Measurements from ENCODE around the gene SAMD4B. TPM values are rescaled to one million over a fixed set of nuclear protein-coding genes. Genes with fewer than 3 reads are reported as not detected.

SAMD4B gene, protein sequence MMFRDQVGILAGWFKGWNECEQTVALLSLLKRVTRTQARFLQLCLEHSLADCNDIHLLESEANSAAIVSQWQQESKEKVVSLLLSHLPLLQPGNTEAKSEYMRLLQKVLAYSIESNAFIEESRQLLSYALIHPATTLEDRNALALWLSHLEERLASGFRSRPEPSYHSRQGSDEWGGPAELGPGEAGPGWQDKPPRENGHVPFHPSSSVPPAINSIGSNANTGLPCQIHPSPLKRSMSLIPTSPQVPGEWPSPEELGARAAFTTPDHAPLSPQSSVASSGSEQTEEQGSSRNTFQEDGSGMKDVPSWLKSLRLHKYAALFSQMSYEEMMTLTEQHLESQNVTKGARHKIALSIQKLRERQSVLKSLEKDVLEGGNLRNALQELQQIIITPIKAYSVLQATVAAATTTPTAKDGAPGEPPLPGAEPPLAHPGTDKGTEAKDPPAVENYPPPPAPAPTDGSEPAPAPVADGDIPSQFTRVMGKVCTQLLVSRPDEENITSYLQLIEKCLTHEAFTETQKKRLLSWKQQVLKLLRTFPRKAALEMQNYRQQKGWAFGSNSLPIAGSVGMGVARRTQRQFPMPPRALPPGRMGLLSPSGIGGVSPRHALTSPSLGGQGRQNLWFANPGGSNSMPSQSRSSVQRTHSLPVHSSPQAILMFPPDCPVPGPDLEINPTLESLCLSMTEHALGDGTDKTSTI
- 100 to 1,000 TPM in 3 of 5 donors, 10 to 100 TPM in 2; 79.7 to 128 (median 117) TPM for polyA plus RNA-seq (ENCODE audit: insufficient read depth in 1 of 5, insufficient read length in 5 of 5, low replicate concordance in 1 of 5)
- long read RNA-seq, donor 1, transcript SAMD4B-204 (1 exons, 578 nt) = major isoform, 44 of 64 reads
- long read RNA-seq, donor 1, transcript SAMD4B-211 (1 exons, 2,690 nt) = minor isoform, 7 of 64 reads
- long read RNA-seq, donor 1, partial matches to known transcripts = 5 of 64 reads
- long read RNA-seq, donor 1, other reads (novel, unspliced or antisense) = 0 of 64 reads
- long read RNA-seq, donor 2, transcript SAMD4B-204 (1 exons, 578 nt) = major isoform, 7 of 57 reads
- long read RNA-seq, donor 2, partial matches to known transcripts = 37 of 57 reads
- long read RNA-seq, donor 2, other reads (novel, unspliced or antisense) = 12 of 57 reads
- long read RNA-seq, donor 3, transcript SAMD4B-211 (1 exons, 2,690 nt) = minor isoform, 7 of 38 reads
- long read RNA-seq, donor 3, transcript SAMD4B-204 (1 exons, 578 nt) = major isoform, 29 of 38 reads
- long read RNA-seq, donor 3, partial matches to known transcripts = 0 of 38 reads
- long read RNA-seq, donor 3, other reads (novel, unspliced or antisense) = 0 of 38 reads
- long read RNA-seq, donor 4, transcript SAMD4B-211 (1 exons, 2,690 nt) = minor isoform, 6 of 51 reads
- long read RNA-seq, donor 4, transcript SAMD4B-204 (1 exons, 578 nt) = major isoform, 19 of 51 reads
- long read RNA-seq, donor 4, partial matches to known transcripts = 11 of 51 reads
- long read RNA-seq, donor 4, other reads (novel, unspliced or antisense) = 12 of 51 reads
- long read RNA-seq, donor 5, transcript SAMD4B-204 (1 exons, 578 nt) = major isoform, 21 of 116 reads
- long read RNA-seq, donor 5, transcript SAMD4B-211 (1 exons, 2,690 nt) = minor isoform, 6 of 116 reads
- long read RNA-seq, donor 5, partial matches to known transcripts = 88 of 116 reads
- long read RNA-seq, donor 5, other reads (novel, unspliced or antisense) = 0 of 116 reads
- long read RNA-seq, donor 6, transcript SAMD4B-204 (1 exons, 578 nt) = major isoform, 21 of 35 reads
- long read RNA-seq, donor 6, transcript SAMD4B-211 (1 exons, 2,690 nt) = minor isoform, 10 of 35 reads
- long read RNA-seq, donor 6, partial matches to known transcripts = 0 of 35 reads
- long read RNA-seq, donor 6, other reads (novel, unspliced or antisense) = 0 of 35 reads
- long read RNA-seq, donor 7, transcript SAMD4B-204 (1 exons, 578 nt) = major isoform, 9 of 37 reads
- long read RNA-seq, donor 7, transcript SAMD4B-211 (1 exons, 2,690 nt) = major isoform, 9 of 37 reads
- long read RNA-seq, donor 7, partial matches to known transcripts = 6 of 37 reads
- long read RNA-seq, donor 7, other reads (novel, unspliced or antisense) = 7 of 37 reads
- long read RNA-seq, donor 8, transcript SAMD4B-204 (1 exons, 578 nt) = major isoform, 12 of 17 reads
- long read RNA-seq, donor 8, partial matches to known transcripts = 0 of 17 reads
- long read RNA-seq, donor 8, other reads (novel, unspliced or antisense) = 0 of 17 reads

DNA sequence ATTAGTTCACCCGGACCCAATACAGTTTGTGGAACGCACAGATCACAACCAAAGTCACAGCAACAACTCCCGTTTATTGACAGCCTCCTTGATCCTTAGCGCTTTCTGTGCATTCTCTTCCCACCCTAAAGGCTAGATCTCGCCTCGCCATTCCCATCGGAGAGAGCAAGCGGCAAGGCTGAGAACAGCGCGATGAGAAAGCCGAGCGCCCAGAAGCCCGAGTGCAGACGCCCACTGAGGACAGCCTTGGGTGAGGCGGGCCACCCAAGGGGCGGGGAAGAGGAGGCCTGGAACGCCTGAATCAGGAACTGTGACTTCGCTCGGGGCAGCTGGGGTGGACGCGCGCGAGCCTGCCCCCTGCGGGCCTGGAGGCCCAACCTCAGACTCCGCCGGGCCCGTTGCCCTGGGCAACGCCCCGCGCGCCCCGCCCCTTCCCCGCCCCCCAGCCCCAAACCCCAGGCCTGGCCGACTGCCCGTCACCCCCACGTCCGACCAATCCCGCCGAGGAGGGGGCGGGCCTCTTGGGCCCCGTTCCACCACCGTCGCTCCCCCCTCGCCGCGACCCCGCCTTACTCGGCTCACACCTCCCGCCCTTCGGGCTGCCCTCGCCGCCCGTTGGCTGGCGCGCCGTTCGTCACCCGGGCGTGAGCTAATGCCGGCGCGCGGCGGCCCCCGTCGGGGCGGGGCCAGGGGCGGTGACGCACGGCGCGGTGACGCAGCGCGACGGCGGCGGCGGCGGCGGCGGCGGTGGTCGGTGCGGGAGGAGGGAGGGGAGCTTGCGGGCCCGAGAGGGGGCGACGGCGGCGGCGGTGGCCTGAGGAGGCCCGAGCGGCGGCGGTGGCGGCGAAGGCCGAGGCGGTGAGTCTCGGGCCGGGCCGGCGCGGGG is at the start of gene SAMD4B:
Gene SAMD4B (plus strand): TSS at position 703 of the 886 bp plus-strand sequence. CDS start 14,473 bp downstream, outside the sequence.
- DNase-seq = peak; percentile 98

DNA sequence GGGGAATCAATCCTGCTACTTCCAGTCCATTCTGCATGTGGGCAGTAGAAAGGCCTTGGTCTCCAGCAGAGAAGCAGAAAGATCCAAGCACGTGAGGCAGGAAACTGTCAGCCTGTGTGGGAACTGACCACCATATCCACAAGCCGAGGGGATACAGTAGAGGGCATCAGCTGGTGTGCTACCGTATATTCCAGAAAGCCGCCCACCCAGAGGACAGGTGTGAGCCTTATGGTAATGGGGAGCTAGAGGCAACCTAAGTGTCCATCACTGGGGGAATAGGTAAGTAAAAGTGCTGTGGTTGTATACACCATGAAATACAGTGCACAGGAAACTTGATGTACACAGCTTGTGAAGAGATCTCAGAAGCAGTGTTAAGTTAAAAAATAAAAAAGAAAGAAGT is 48.8 kb upstream of the SAMD4B start:
- DNase-seq = no peak

DNA sequence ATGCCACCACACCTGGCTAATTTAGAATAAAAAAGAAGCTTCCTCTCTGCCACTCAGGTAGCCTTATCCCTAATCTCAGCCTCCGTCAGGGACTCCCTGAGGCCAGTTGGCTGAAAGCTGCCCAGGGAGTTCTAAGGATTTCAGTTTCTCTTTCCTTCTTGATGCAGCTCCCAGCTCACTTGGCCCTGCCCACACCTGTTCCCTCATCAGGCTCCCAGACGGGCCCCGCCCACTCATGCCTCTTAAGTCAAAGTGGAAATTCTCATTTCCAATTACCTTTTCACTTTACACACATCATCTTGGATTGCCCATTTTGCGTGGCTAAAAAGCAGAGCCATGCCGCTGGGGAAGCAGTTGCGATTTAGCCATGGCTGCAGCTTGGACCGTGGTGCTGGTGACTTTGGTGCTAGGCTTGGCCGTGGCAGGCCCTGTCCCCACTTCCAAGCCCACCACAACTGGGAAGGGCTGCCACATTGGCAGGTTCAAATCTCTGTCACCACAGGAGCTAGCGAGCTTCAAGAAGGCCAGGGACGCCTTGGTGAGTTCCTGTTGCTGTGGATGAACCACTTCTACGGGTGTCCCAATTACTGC is 46.1 kb upstream of the SAMD4B start, which contains the start of gene IFNL1:
Gene IFNL1 (plus strand): TSS at position 353 of the 591 bp plus-strand sequence. CDS start 15 bp downstream, at position 368.
- DNase-seq = no peak

DNA sequence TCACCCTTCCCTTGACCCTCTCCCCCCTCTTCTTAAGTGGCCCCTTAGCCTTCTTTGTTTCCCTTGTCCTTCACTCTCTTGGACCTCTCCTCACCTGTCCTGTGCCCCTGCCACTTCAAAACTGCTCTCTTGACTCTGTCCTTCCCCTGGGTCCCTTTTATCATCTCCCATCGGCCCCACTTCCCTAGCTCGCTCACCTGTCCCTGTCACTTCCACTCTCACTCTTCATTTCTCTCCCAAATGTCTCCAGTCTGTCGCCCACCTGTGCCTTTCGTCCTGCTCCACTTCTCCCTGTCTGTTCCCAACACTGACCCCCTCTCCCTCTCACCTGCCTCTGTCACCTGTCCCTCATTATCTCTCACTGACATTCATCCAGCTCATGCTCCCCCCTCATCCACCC is 45.3 kb upstream of the SAMD4B start:
- DNase-seq = no peak

DNA sequence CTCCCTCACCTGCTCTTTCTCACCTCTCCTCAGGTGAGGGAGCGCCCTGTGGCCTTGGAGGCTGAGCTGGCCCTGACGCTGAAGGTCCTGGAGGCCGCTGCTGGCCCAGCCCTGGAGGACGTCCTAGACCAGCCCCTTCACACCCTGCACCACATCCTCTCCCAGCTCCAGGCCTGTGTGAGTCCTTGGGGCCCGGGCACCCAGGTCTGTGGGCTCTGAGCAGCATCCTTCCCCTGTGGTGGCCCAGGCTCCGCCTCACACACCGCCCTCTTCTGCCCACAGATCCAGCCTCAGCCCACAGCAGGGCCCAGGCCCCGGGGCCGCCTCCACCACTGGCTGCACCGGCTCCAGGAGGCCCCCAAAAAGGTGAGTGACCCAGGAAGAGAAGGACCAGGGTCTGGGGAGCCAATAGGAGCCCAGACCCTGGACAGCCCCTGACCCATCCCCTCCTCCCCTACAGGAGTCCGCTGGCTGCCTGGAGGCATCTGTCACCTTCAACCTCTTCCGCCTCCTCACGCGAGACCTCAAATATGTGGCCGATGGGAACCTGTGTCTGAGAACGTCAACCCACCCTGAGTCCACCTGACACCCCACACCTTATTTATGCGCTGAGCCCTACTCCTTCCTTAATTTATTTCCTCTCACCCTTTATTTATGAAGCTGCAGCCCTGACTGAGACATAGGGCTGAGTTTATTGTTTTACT is 44.1 kb upstream of the SAMD4B start:
- DNase-seq = no peak

DNA sequence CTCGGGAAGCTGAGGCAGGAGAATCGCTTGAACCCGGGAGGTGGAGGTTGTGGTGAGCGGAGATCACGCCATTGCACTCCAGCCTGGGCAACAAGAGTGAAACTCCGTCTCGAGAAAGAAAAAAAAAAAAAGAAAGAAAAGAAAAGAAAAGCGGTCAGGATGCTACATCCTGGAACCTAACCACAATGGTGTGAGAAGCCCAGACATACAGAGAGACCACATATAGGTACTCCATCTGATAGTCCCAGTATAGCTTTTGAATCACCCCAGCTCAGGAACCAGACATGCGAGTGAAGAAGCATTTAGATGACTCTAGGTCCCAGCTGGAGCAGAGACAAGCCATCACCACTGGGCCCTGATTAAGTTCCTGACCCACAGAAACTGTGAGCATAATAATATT is 42.8 kb upstream of the SAMD4B start:
- DNase-seq = no peak

DNA sequence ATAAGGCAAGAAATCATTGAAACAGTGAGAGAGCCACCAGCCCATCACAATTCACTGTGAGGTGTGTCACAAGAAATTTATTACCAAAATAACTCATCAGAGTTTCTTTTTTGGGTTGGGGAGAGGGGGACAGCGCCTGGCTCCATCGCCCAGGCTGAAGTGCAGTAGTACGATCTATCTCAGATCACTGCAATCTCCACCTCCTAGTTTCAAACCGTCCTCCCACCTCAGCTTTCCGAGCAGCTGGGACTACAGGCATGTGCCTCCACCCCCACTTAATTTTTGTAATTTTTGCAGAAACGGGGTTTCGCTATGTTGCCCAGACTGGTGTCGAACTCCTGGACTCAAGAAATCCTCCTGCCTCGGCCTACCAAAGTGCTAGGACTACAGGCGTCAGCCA is 42.4 kb upstream of the SAMD4B start:
- DNase-seq = no peak

DNA sequence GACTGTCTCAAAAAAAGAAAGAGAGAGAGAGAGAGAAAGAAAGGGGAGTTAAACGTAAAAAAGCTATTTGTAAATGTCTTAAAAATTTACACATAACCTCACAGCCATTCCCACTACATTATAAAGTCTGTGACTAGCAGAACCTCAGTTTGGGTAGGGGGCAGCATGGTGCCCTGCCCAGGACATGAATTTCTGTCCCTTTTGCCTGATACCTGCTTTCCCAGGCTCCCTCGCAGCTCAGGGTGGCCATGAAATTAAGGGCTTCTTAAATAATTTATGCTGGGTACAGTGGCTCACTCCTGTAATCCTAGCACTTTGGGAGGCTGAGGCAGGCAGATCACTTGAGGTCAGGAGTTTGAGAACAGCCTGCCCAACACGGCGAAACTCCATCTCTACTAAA is 41.2 kb upstream of the SAMD4B start:
- DNase-seq = no peak

DNA sequence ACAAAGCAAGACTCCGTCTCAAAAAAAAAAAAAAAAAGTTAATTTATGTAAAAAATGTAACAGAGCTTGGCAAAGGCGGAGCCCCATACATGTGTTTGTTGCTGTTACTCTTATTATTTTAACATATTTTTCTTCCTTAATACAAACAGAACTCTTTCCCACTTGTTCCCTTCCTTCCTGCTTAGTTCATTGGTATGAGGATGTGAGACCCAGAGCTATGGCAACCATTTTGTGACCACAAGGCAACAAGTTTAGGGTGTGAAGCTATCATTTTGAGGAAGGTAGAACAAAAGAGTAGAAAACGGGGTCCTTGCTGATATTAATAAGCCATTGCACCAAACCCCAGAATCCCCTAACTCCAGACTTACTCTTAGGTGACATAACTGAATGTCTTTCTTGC is 40.7 kb upstream of the SAMD4B start:
- DNase-seq = no peak

DNA sequence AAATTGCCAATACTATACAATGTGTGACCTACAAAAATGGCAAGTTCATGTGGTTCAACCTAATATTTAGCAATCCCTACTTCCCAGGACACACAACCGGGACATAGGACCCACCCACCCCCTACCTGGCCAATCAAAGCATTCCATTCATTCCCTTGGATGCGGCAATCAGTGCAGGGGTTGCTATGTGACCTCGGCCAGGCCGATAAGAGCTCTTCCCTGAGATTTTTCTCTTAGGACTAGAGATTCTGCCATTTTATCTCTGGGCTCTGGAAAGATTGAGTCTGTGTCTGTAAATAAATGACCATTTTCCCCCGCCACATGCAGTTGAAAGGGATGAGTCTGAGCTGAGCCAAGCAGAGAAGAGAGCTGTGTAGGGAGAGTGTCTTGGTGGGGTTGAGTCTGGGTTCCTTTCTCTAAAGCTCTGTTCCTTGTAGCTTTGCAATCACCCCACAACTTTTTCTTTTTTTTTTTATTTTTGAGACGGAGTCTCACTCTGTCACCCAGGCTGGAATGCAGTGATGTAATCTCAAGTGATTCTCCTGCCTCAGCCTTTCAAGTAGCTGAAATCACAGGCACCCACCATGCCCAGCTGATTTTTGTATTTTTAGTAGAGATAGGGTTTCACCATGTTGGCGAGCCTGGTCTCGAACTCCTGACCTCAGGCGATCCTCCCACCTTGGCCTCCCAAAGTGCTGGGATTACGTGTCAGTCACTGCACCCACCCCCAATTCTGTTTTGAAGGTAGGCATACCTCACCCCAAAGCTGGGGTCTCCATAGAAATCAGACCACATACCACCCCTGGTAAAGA is 38.6 kb upstream of the SAMD4B start:
- no peak for DNase-seq

DNA sequence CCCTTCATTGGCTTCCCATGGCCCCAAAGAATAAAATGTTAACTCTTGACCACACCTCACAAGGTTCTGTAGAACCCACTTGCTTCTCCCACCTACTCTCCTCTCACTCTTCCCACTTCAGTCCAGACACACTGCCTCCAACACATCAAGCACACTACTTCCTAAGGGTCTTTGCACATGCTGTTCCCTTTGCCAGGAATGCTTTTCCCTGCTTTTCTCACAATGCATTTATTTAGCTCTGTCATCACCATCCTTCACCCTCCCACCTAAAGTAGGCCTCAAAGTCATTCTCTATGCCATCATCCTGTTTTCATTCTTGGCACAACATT is 38.1 kb upstream of the SAMD4B start:
- DNase-seq = no peak

DNA sequence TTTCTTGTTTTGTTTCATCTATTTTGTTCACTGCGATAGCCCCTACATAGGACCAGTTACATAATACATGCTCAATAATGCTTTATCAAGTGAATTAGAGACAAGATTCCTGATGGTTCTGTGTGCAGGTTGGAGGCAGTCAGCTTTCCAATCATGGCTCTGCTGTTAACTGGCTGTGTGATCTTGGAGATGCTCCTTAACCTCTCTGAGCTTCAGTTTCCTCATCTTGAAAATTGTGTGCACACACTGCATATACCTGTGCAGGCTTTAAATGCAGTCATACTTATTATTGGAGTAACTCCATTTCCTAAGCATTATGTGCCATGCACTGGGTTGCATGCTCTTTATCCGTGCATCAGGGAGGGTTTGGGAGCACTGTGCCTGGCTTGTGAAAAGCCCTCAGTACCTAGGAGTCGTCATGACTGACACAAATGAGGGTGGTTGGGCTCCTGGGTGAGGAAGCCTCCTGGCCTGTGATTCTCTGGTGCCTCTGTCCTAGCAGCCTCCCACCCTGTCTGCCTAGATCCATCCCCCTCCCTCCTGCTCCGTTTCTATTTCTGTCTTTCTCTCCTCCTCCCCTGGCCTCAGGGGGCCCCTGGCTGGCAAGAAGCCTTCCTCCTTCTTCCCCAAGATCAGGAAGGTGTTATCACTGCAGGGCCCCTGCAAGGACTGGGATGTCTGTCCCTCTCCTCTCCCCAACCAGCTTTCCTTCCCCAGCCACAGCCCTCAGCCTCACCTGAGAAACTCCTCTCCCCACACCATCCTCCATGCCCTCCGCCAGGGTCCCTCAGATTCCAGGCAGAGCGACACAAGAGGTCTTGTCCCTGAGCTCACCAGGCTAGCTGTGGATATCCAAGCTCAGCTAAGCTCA is 37.3 kb upstream of the SAMD4B start:
- DNase-seq = no peak

DNA sequence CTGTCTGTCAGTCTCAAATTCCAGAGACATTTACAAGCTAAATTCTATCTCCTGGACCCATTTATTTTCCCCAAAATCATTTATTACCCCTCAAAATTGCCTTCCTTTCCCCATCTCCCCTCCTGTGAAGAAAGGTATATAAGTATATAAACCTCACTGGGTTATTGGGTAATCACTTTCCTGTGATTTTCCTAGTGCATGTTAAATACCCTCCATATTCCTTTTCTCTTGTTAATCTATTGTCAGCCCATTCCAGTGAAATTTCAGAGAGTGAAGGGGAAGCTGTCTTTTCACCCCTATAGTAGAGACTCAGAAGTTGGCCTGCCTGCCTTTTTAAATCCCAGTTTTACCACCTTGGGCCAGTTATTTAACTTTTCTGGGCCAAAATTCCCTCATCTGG is 36.1 kb upstream of the SAMD4B start:
- DNase-seq = no peak

DNA sequence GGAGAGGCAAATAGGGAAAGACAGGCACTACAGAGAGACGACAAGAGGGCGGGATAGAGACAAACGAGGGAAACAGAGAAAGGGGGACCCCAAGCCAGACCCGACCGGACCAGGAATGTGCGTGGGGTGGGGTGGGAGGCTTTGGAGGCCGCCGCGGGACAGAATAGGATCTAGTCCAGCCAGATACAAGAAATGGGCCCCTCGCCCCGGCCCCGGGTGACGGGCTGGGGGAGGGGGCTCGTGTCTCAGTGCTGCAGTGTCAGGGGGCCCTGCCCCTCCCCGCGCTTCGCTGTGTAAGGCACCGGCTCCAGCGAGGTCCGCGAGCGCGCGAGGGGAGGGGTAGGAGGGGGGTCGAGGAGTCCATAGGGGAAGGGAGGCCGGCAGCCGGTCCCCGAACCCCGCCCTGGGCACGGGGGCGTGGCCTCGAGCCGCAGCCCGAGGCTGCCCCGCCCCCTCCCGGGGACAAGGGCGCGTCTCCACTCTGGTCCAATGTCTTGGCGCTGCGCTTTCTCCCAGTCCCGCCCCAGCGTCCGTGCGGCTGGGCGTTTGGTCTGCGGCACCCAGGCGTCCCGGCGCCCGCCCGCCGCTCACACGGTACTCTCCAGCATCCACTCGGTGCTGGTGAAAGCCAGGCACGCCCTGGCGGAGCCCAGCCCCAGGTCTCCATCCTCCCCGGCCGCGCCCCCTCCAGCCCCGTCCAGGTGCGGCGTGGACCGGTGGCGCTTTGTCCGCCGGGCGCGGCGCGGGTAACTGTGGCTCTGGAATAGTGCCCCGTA is 35.0 kb upstream of the SAMD4B start:
- DNase-seq = no peak
